Smooth muscle cell (in vitro differentiated cells): ENCODE results near the gene ROCK2. TPM values are rescaled to one million over a fixed set of nuclear protein-coding genes. Genes with fewer than 3 reads are reported as not detected.

Experiments
- DNase-seq: peaks from one replicate; lab custom pipeline; 2025; ENCODE audit not compliant: unreplicated experiment; lab: John Stamatoyannopoulos, UW
- H2AFZ ChIP-seq: fragments of 200-600 bp; sonication (generic); 2 replicates; pipeline ENCODE4 v1.6.0; 2016; ENCODE audit warnings: antibody characterized with exemption, low read depth, mild to moderate bottlenecking
- H3F3A ChIP-seq: fragments of 200-600 bp; sonication (generic); 2 replicates; pipeline ENCODE4 v1.6.0; 2017; ENCODE audit warnings: antibody characterized with exemption, low read depth
- H3K27ac ChIP-seq: fragments of 200-600 bp; sonication (generic); 2 replicates; pipeline ENCODE4 v1.5.1; 2016; ENCODE audit warnings: low read depth, mild to moderate bottlenecking
- H3K27me3 ChIP-seq: fragments of 200-600 bp; sonication (generic); 2 replicates; pipeline ENCODE4 v1.6.1; 2016; ENCODE audit warnings: low read depth, mild to moderate bottlenecking
- H3K36me3 ChIP-seq: fragments of 200-600 bp; sonication (generic); 2 replicates; pipeline ENCODE4 v1.5.1; 2016; ENCODE audit warnings: low read depth
- H3K4me1 ChIP-seq: fragments of 200-600 bp; sonication (generic); 2 replicates; pipeline ENCODE4 v1.5.1; 2016; ENCODE audit warnings: low read depth
- H3K4me2 ChIP-seq: fragments of 200-600 bp; sonication (generic); 2 replicates; pipeline ENCODE4 v1.6.0; 2016; ENCODE audit warnings: mild to moderate bottlenecking
- H3K4me3 ChIP-seq: fragments of 200-600 bp; sonication (generic); 2 replicates; pipeline ENCODE4 v1.5.1; 2016; ENCODE audit warnings: mild to moderate bottlenecking
- H3K79me2 ChIP-seq: fragments of 200-600 bp; sonication (generic); 2 replicates; pipeline ENCODE4 v1.6.0; 2016; ENCODE audit warnings: low read depth, mild to moderate bottlenecking
- H3K9ac ChIP-seq: fragments of 200-600 bp; sonication (generic); 2 replicates; pipeline ENCODE4 v1.6.0; 2016; ENCODE audit warnings: low read depth
- H3K9me3 ChIP-seq: fragments of 200-600 bp; sonication (generic); replicated peaks from 2 replicates; pipeline ENCODE4 v1.5.1; 2016; ENCODE audit warnings: low read depth
- H4K20me1 ChIP-seq: fragments of 200-600 bp; sonication (generic); 2 replicates; pipeline ENCODE4 v1.6.0; 2016; ENCODE audit warnings: low read depth
- CTCF ChIP-seq: fragments of 200-600 bp; sonication (generic); IDR thresholded peaks from 2 replicates; pipeline ENCODE4 v1.5.1; 2017; ENCODE audit warnings: borderline replicate concordance, mild to moderate bottlenecking, antibody characterized with exemption; ENCODE audit not compliant: insufficient read depth, poor library complexity, severe bottlenecking
- WGBS: methylation state at CpG from one replicate; pipeline ENCODE4 v1.1.7; 2016; ENCODE audit warnings: low lambda C conversion rate; 5-methylcytosine and 5-hydroxymethylcytosine counted together
- polyA plus RNA-seq: library from polyadenylated mRNA; unstranded; fragments of >200 nt; fragmentation: Nextera tagmentation; extraction: Ambion mirVana; gene quantifications from 2 replicates; pipeline ENCODE4 v1.2.1, GENCODE V29; 2016
- total RNA-seq: library from RNA; depleted of rRNA; stranded (reverse); fragments of >200 nt; gene quantifications from 2 replicates; pipeline ENCODE4 v1.2.3, GENCODE V29; 2014

Gene ROCK2
- total and polyA plus RNA-seq, 2 experiments from 2014 or later: 27.2 to 45.5 TPM

- DNase-seq: peak; percentile 79
- TF ChIP-seq CTCF: no peak
- H3F3A ChIP-seq: peaks cover 15% of the 10 kb centered on the region
- H3K4me2 ChIP-seq: peak overlapping the region; percentile 90
- no peaks in the 10 kb centered on the region for H3K9me3 ChIP-seq
- 2% methylated on average over 39 of the region's 58 CpGs for WGBS
- peak overlapping the region; percentile 97 for H3K27ac ChIP-seq
- H4K20me1 ChIP-seq: peaks cover 34% of the 10 kb centered on the region
- H3K27me3 ChIP-seq: no peaks in the 10 kb centered on the region
- H3K36me3 ChIP-seq: no peaks in the 10 kb centered on the region
- H3K4me3 ChIP-seq: peak overlapping the region; percentile 59
- peak overlapping the region; percentile 86 for H3K9ac ChIP-seq
- peaks cover 35% of the 10 kb centered on the region for H3K79me2 ChIP-seq
- H3K4me1 ChIP-seq: peaks cover 31% of the 10 kb centered on the region
- peak overlapping the region; percentile 80 for H2AFZ ChIP-seq
These were observed 681 bp upstream of the ROCK2 start for GRCh38 chr2:11344956-11345677.

GRCh38 chr2:11343650-11344341 is 640 bp downstream of the ROCK2 start:
- no peak for DNase-seq
- H3K9me3 ChIP-seq: no peaks in the 10 kb centered on the region
- peak overlapping the region; percentile 51 for H3K27ac ChIP-seq
- peaks cover 36% of the 10 kb centered on the region for H3K4me1 ChIP-seq
- H3K4me3 ChIP-seq: peak overlapping the region; percentile 59
- H3K9ac ChIP-seq: peak overlapping the region; percentile 84
- peaks cover 48% of the 10 kb centered on the region for H3K79me2 ChIP-seq
- TF ChIP-seq CTCF: no peak
- H3K36me3 ChIP-seq: no peaks in the 10 kb centered on the region
- peaks cover 47% of the 10 kb centered on the region for H4K20me1 ChIP-seq
- peak overlapping the region; percentile 89 for H3K4me2 ChIP-seq
- peak overlapping the region; percentile 51 for H2AFZ ChIP-seq
- no peaks in the 10 kb centered on the region for H3K27me3 ChIP-seq
- WGBS: 2% methylated on average over 34 of the region's 55 CpGs
- peaks cover 9% of the 10 kb centered on the region for H3F3A ChIP-seq

DNA sequence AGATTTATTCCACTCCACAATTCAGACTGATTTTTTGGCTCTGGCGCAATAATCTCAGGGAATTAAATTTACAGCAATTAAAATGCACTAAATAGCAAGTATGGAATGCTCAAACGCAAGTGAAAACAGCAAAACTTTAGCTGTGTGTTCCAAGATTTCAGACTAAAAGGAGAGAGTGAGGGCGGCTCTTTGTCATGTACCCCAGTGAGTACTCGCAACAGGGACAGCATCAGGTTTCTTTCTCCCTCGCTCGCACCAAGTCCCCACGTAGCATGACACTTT is 1.1 kb downstream of the ROCK2 start:
- 2% methylated on average over 7 of the region's 7 CpGs for WGBS
- H3K9me3 ChIP-seq: no peaks in the 10 kb centered on the region
- H3K27me3 ChIP-seq: no peaks in the 10 kb centered on the region
- H3K9ac ChIP-seq: peak overlapping the region; percentile 84
- H3K4me1 ChIP-seq: peaks cover 36% of the 10 kb centered on the region
- no peaks in the 10 kb centered on the region for H3K36me3 ChIP-seq
- peaks cover 9% of the 10 kb centered on the region for H3F3A ChIP-seq
- peak overlapping the region; percentile 59 for H3K4me3 ChIP-seq
- no peak for DNase-seq
- peak overlapping the region; percentile 51 for H3K27ac ChIP-seq
- H3K79me2 ChIP-seq: peaks cover 53% of the 10 kb centered on the region
- TF ChIP-seq CTCF: no peak
- H3K4me2 ChIP-seq: peak overlapping the region; percentile 89
- no peak overlapping the region for H2AFZ ChIP-seq
- H4K20me1 ChIP-seq: peaks cover 52% of the 10 kb centered on the region
